Measurements from ENCODE around the gene HLA-DOA. TPM values are rescaled to one million over a fixed set of nuclear protein-coding genes. Genes with fewer than 3 reads are reported as not detected.
A peak's percentile ranks its signal among the peaks of the same experiment; 100 is the strongest.

Gene HLA-DOA
- total RNA-seq, 1 experiment from 2014 or later = 13.6 TPM

DNA sequence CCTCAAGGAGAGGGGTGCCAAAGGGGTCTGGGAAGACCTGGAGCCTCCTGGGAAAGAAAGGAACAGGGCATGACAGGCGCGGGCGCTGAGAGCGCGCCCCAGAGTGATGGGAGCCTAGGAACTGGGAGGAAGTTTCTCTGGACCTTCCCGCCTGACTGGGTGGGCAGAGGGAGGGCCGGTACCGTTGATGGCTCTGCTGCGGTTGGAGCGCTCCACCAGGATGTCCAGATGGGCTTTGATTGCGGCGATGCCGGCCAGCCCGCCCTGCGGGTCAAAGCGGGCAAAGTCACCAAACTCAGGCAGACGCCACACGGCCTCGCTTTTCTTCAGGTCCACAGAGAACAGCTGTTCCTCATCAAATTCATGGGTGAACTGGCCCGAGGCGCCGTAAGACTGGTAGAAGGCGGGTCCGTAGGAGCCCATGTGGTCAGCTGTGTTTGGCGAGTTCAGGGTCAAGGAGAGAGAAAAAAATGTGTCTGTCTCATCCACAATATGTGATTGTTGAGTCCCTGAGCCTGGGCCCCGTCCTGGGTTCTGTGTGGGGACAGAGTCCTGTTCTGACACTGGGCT lies 1.5 kb downstream of the HLA-DOA start:
- DNase-seq (ENCODE audit: low spot score) (no peak), ATAC-seq (no peak)
- H3K27me3 Mint-ChIP-seq (ENCODE audit: low read depth) = no peaks in the 10 kb centered on the region; the same call in 1 of the 2 replicates
- H3K27ac Mint-ChIP-seq = peak overlapping the region; percentile 23; the same call in 1 of the 2 replicates
- H3K4me3 Mint-ChIP-seq = peak overlapping the region; percentile 82
- peaks cover 31% of the 10 kb centered on the region for H3K4me1 Mint-ChIP-seq
- ChIA-PET CTCF (interaction anchor here (0.6 to 2.3 kb wide), 4 partner anchors 24 to 164 kb away, joined by 3 to 11 read pairs (median 5); no protein-coding TSS in a partner anchor), POLR2A (no interaction called here)
- no peaks in the 10 kb centered on the region for H3K9me3 Mint-ChIP-seq
- peaks cover 15% of the 10 kb centered on the region for H3K36me3 Mint-ChIP-seq
- TF ChIP-seq SOX15 (CRISPR knock-in tag; IDR thresholded peaks at IDR 0.05) (no peak), KAT7 (CRISPR knock-in tag; IDR thresholded peaks at IDR 0.05; ENCODE audit: borderline replicate concordance) (no peak), FOXJ3 (CRISPR knock-in tag; IDR thresholded peaks at IDR 0.05; ENCODE audit: borderline replicate concordance) (no peak), ZNF671 (CRISPR knock-in tag; IDR thresholded peaks at IDR 0.05) (no peak), IRF1 (CRISPR knock-in tag; IDR thresholded peaks at IDR 0.05) (no peak), MXD4 (CRISPR knock-in tag; IDR thresholded peaks at IDR 0.05; ENCODE audit: borderline replicate concordance) (no peak), ELF4 (CRISPR knock-in tag; IDR thresholded peaks at IDR 0.05; ENCODE audit: low read depth) (no peak), USF1 (CRISPR knock-in tag; IDR thresholded peaks at IDR 0.05) (no peak), CREM (CRISPR knock-in tag; IDR thresholded peaks at IDR 0.05) (no peak), FOXP1 (CRISPR knock-in tag; IDR thresholded peaks at IDR 0.05; ENCODE audit: borderline replicate concordance) (no peak), JUN (CRISPR knock-in tag; IDR thresholded peaks at IDR 0.05) (no peak), EMX1 (CRISPR knock-in tag; IDR thresholded peaks at IDR 0.05) (no peak), ZNF423 (CRISPR knock-in tag; IDR thresholded peaks at IDR 0.05) (no peak), RORB (CRISPR knock-in tag; IDR thresholded peaks at IDR 0.05) (no peak), AFF4 (CRISPR knock-in tag; IDR thresholded peaks at IDR 0.05; ENCODE audit: borderline replicate concordance) (no peak), ARID4B (CRISPR knock-in tag; IDR thresholded peaks at IDR 0.05; ENCODE audit: borderline replicate concordance) (no peak), ZNF138 (CRISPR knock-in tag; conservative IDR thresholded peaks at IDR 0.05) (no peak)
- TF ChIP-seq, protein P1, sequence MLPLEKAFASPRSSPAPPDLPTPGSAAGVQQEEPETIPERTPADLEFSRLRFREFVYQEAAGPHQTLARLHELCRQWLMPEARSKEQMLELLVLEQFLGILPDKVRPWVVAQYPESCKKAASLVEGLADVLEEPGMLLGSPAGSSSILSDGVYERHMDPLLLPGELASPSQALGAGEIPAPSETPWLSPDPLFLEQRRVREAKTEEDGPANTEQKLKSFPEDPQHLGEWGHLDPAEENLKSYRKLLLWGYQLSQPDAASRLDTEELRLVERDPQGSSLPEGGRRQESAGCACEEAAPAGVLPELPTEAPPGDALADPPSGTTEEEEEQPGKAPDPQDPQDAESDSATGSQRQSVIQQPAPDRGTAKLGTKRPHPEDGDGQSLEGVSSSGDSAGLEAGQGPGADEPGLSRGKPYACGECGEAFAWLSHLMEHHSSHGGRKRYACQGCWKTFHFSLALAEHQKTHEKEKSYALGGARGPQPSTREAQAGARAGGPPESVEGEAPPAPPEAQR (CRISPR knock-in tag; IDR thresholded peaks at IDR 0.05) = no peak
- TF ChIP-seq, protein P2, sequence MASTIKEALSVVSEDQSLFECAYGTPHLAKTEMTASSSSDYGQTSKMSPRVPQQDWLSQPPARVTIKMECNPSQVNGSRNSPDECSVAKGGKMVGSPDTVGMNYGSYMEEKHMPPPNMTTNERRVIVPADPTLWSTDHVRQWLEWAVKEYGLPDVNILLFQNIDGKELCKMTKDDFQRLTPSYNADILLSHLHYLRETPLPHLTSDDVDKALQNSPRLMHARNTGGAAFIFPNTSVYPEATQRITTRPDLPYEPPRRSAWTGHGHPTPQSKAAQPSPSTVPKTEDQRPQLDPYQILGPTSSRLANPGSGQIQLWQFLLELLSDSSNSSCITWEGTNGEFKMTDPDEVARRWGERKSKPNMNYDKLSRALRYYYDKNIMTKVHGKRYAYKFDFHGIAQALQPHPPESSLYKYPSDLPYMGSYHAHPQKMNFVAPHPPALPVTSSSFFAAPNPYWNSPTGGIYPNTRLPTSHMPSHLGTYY (CRISPR knock-in tag; IDR thresholded peaks at IDR 0.05) = no peak

Data from WTC11 (cell line).